NB4 (cell line): ENCODE measurements around the gene SLC25A21.

Experiments
- DNase-seq: peaks from one replicate; pipeline ENCODE4 v3.0.0; 2010; ENCODE audit warnings: low read depth
- H3K4me3 ChIP-seq: one replicate; pipeline ENCODE4 v1.5.1; 2011; ENCODE audit warnings: mild to moderate bottlenecking, low read depth, low read length, moderate library complexity
- MYC ChIP-seq: IDR thresholded peaks from 2 replicates; pipeline ENCODE4 v1.6.1; 2011; ENCODE audit warnings: low read depth, low read length
- POLR2A ChIP-seq: IDR thresholded peaks from 2 replicates; pipeline ENCODE4 v1.6.1; 2011; ENCODE audit warnings: mild to moderate bottlenecking; ENCODE audit not compliant: insufficient read length; ENCODE audit errors: extremely low read depth
- TF ChIP-seq, protein P1 (sequence below): IDR thresholded peaks from one replicate; pipeline ENCODE4 v1.5.1; 2012; ENCODE audit warnings: low read depth, low read length
- TF ChIP-seq, protein P2 (sequence below): IDR thresholded peaks from 2 replicates; pipeline ENCODE4 v1.6.1; 2011; ENCODE audit warnings: low read depth, low read length

Gene SLC25A21

GRCh38 chr14:36726128-36726527, 446.3 kb downstream of the SLC25A21 start:
- TF ChIP-seq POLR2A (no peak), MYC (no peak)
- TF ChIP-seq, protein P1, sequence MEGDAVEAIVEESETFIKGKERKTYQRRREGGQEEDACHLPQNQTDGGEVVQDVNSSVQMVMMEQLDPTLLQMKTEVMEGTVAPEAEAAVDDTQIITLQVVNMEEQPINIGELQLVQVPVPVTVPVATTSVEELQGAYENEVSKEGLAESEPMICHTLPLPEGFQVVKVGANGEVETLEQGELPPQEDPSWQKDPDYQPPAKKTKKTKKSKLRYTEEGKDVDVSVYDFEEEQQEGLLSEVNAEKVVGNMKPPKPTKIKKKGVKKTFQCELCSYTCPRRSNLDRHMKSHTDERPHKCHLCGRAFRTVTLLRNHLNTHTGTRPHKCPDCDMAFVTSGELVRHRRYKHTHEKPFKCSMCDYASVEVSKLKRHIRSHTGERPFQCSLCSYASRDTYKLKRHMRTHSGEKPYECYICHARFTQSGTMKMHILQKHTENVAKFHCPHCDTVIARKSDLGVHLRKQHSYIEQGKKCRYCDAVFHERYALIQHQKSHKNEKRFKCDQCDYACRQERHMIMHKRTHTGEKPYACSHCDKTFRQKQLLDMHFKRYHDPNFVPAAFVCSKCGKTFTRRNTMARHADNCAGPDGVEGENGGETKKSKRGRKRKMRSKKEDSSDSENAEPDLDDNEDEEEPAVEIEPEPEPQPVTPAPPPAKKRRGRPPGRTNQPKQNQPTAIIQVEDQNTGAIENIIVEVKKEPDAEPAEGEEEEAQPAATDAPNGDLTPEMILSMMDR = no peak
- TF ChIP-seq, protein P2, sequence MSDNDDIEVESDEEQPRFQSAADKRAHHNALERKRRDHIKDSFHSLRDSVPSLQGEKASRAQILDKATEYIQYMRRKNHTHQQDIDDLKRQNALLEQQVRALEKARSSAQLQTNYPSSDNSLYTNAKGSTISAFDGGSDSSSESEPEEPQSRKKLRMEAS = no peak
- no peak for DNase-seq
- no peak overlapping the region for H3K4me3 ChIP-seq

GRCh38 chr14:36724162-36724561, 448.2 kb downstream of the SLC25A21 start:
- TF ChIP-seq MYC (no peak), POLR2A (no peak)
- TF ChIP-seq, protein P2 = no peak
- TF ChIP-seq, protein P1 = no peak
- no peak for DNase-seq
- H3K4me3 ChIP-seq = no peak overlapping the region

GRCh38 chr14:36723530-36723929, 448.9 kb downstream of the SLC25A21 start:
- TF ChIP-seq, protein P2 = no peak
- no peak for TF ChIP-seq MYC
- DNase-seq = no peak

DNA sequence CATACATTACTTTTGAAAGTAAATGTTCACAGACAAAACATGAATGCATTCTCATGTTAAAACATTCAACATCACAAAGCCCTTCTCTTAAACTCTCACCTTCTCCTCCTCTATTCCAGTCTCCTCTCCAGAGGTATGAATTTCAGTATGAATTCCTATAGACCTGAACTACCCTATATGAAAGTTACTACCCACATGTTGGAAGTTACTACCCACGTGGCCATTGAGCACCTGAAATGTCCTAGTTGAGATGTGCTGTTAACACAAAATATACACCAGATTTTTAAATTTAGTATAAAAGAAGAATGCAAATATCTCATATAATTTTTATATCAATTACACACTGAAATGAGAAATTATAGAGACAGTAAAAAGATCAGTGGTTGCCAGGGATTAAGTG, 450.5 kb downstream of the SLC25A21 start:
- TF ChIP-seq, protein P1 = no peak
- TF ChIP-seq MYC = no peak
- TF ChIP-seq, protein P2 = no peak
- no peak for TF ChIP-seq POLR2A
- no peak for DNase-seq
- no peak overlapping the region for H3K4me3 ChIP-seq

More at GRCh38 chr14:36723530-36723929, 448.9 kb downstream of the SLC25A21 start:
- H3K4me3 ChIP-seq = no peak overlapping the region

GRCh38 chr14:36720657-36721056, 451.7 kb downstream of the SLC25A21 start:
- no peak for TF ChIP-seq MYC
- no peak for TF ChIP-seq POLR2A
- TF ChIP-seq, protein P1 = no peak
- no peak for DNase-seq
- H3K4me3 ChIP-seq = no peak overlapping the region

- H3K4me3 ChIP-seq = no peak overlapping the region
- DNase-seq = no peak
- TF ChIP-seq POLR2A = no peak
- TF ChIP-seq, protein P2 = no peak
- TF ChIP-seq, protein P1 = no peak
- no peak for TF ChIP-seq MYC
Measured at GRCh38 chr14:36719823-36720222, 452.6 kb downstream of the SLC25A21 start.
